WTC11 (cell line): ENCODE data around the gene C1orf167.

Experiments
- ATF1 ChIP-seq: sonication (generic); formaldehyde crosslinking; IDR thresholded peaks from 2 replicates; pipeline ENCODE4 v1.8.1; 2023; ENCODE audit warnings: mild to moderate bottlenecking, moderate library complexity, missing genetic modification reagents
- ETV6 ChIP-seq: sonication (generic); formaldehyde crosslinking; IDR thresholded peaks from 2 replicates; pipeline ENCODE4 v1.8.1; 2022; ENCODE audit warnings: mild to moderate bottlenecking, missing genetic modification reagents
- FOXP1 ChIP-seq: sonication (generic); formaldehyde crosslinking; IDR thresholded peaks from 2 replicates; pipeline ENCODE4 v1.8.0; 2022; ENCODE audit warnings: missing genetic modification reagents, mild to moderate bottlenecking, moderate library complexity, borderline replicate concordance
- JUN ChIP-seq: sonication (generic); formaldehyde crosslinking; IDR thresholded peaks from 2 replicates; pipeline ENCODE4 v1.8.0; 2023; ENCODE audit warnings: mild to moderate bottlenecking, missing genetic modification reagents
- MXD4 ChIP-seq: fragments of 250-450 bp; sonication (Bioruptor Pico); IDR thresholded peaks from 2 replicates; pipeline ENCODE4 v1.8.0; 2021; ENCODE audit warnings: mild to moderate bottlenecking, moderate library complexity, borderline replicate concordance
- NFE2L1 ChIP-seq: sonication (generic); formaldehyde crosslinking; IDR thresholded peaks from 2 replicates; pipeline ENCODE4 v1.8.1; 2023; ENCODE audit warnings: missing genetic modification reagents
- NR3C1 ChIP-seq: sonication (generic); formaldehyde crosslinking; conservative IDR thresholded peaks from 2 replicates; pipeline ENCODE4 v1.8.1; 2023; ENCODE audit warnings: low read depth, mild to moderate bottlenecking, missing genetic modification reagents
- SMAD3 ChIP-seq: sonication (generic); formaldehyde crosslinking; IDR thresholded peaks from 2 replicates; pipeline ENCODE4 v1.8.0; 2022; ENCODE audit warnings: missing genetic modification reagents, mild to moderate bottlenecking, borderline replicate concordance
- ZNF121 ChIP-seq: sonication (generic); formaldehyde crosslinking; IDR thresholded peaks from 2 replicates; pipeline ENCODE4 v1.8.0; 2023; ENCODE audit warnings: missing genetic modification reagents
- TF ChIP-seq, protein P1 (sequence below): sonication (generic); formaldehyde crosslinking; IDR thresholded peaks from 2 replicates; pipeline ENCODE4 v1.8.1; 2023; ENCODE audit warnings: mild to moderate bottlenecking, missing genetic modification reagents, moderate library complexity
- TF ChIP-seq, protein P2 (sequence below): fragments of 200-600 bp; IDR thresholded peaks from 2 replicates; pipeline ENCODE4 v1.8.0; 2022; ENCODE audit warnings: antibody characterized with exemption
- TF ChIP-seq, protein P3 (sequence below): sonication (generic); formaldehyde crosslinking; IDR thresholded peaks from 2 replicates; pipeline ENCODE4 v1.8.0; 2022; ENCODE audit warnings: mild to moderate bottlenecking, missing genetic modification reagents
- TF ChIP-seq, protein P4 (sequence below): sonication (generic); formaldehyde crosslinking; IDR thresholded peaks from 2 replicates; pipeline ENCODE4 v1.8.1; 2022; ENCODE audit warnings: low read depth, missing genetic modification reagents, borderline replicate concordance
- TF ChIP-seq, protein P5 (sequence below): sonication (generic); formaldehyde crosslinking; IDR thresholded peaks from 2 replicates; pipeline ENCODE4 v1.8.1; 2023; ENCODE audit warnings: mild to moderate bottlenecking, missing genetic modification reagents

DNA sequence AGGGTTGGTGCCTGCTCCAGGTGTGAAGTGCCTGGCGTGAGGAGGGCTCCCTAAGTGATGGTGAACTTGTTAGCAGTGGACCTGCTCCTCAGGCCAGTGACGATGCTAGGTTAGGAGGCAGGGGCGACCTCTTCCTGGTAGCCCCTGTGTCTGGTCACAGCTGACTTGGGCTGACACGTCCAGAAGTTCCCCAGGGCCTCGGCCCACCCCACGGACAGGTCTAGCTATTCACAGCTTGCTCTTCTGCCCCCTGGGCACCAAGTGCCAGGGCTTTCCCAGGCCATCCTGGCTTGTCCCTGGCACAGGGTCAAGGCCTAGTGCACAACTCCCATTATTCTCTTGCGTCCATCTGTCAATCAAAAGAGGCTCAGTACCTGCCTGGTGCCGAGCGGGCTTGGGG is 10.9 kb upstream of the C1orf167 start:
- TF ChIP-seq, protein P1, sequence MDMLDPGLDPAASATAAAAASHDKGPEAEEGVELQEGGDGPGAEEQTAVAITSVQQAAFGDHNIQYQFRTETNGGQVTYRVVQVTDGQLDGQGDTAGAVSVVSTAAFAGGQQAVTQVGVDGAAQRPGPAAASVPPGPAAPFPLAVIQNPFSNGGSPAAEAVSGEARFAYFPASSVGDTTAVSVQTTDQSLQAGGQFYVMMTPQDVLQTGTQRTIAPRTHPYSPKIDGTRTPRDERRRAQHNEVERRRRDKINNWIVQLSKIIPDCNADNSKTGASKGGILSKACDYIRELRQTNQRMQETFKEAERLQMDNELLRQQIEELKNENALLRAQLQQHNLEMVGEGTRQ (CRISPR knock-in tag), result no peak
- TF ChIP-seq JUN (CRISPR knock-in tag) (no peak), FOXP1 (CRISPR knock-in tag) (no peak), ZNF121 (CRISPR knock-in tag) (no peak), MXD4 (CRISPR knock-in tag) (no peak), NR3C1 (CRISPR knock-in tag) (no peak), NFE2L1 (CRISPR knock-in tag) (no peak), ETV6 (no peak), ATF1 (CRISPR knock-in tag) (no peak), SMAD3 (CRISPR knock-in tag) (no peak)
- TF ChIP-seq, protein P2, sequence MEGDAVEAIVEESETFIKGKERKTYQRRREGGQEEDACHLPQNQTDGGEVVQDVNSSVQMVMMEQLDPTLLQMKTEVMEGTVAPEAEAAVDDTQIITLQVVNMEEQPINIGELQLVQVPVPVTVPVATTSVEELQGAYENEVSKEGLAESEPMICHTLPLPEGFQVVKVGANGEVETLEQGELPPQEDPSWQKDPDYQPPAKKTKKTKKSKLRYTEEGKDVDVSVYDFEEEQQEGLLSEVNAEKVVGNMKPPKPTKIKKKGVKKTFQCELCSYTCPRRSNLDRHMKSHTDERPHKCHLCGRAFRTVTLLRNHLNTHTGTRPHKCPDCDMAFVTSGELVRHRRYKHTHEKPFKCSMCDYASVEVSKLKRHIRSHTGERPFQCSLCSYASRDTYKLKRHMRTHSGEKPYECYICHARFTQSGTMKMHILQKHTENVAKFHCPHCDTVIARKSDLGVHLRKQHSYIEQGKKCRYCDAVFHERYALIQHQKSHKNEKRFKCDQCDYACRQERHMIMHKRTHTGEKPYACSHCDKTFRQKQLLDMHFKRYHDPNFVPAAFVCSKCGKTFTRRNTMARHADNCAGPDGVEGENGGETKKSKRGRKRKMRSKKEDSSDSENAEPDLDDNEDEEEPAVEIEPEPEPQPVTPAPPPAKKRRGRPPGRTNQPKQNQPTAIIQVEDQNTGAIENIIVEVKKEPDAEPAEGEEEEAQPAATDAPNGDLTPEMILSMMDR, result no peak
- TF ChIP-seq, protein P3, sequence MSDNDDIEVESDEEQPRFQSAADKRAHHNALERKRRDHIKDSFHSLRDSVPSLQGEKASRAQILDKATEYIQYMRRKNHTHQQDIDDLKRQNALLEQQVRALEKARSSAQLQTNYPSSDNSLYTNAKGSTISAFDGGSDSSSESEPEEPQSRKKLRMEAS, result no peak
- TF ChIP-seq, protein P4, sequence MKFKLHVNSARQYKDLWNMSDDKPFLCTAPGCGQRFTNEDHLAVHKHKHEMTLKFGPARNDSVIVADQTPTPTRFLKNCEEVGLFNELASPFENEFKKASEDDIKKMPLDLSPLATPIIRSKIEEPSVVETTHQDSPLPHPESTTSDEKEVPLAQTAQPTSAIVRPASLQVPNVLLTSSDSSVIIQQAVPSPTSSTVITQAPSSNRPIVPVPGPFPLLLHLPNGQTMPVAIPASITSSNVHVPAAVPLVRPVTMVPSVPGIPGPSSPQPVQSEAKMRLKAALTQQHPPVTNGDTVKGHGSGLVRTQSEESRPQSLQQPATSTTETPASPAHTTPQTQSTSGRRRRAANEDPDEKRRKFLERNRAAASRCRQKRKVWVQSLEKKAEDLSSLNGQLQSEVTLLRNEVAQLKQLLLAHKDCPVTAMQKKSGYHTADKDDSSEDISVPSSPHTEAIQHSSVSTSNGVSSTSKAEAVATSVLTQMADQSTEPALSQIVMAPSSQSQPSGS (CRISPR knock-in tag), result no peak
- TF ChIP-seq, protein P5, sequence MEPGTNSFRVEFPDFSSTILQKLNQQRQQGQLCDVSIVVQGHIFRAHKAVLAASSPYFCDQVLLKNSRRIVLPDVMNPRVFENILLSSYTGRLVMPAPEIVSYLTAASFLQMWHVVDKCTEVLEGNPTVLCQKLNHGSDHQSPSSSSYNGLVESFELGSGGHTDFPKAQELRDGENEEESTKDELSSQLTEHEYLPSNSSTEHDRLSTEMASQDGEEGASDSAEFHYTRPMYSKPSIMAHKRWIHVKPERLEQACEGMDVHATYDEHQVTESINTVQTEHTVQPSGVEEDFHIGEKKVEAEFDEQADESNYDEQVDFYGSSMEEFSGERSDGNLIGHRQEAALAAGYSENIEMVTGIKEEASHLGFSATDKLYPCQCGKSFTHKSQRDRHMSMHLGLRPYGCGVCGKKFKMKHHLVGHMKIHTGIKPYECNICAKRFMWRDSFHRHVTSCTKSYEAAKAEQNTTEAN, result no peak
